ENCODE results near the gene ARID5B.

- TF ChIP-seq GATA3 (IDR thresholded peaks at IDR 0.05; ENCODE audit: low read depth, low read length) (no peak), GATA2 (IDR thresholded peaks at IDR 0.05; ENCODE audit: low read depth, low read length) (no peak)
Measured at GRCh38 chr10:61899997-61900828, 1.3 kb upstream of the ARID5B start.
